22Rv1 (cell line): ENCODE data around the gene BAHCC1.

ENCODE experiments used
- H3K27ac ChIP-seq: fragments of 450-650 bp; 2 replicates; pipeline ENCODE4 v1.5.1; 2017
- CTCF ChIP-seq: fragments of 450-650 bp; IDR thresholded peaks from 2 replicates; pipeline ENCODE4 v1.5.1; 2017; ENCODE audit warnings: mild to moderate bottlenecking
- ZFX ChIP-seq: fragments of 450-650 bp; IDR thresholded peaks from 2 replicates; pipeline ENCODE4 v1.6.1; 2017; ENCODE audit warnings: antibody characterized with exemption, borderline replicate concordance

Gene BAHCC1

GRCh38 chr17:81365148-81365600 is 30.1 kb upstream of the BAHCC1 start:
- TF ChIP-seq CTCF: no peak
- TF ChIP-seq ZFX: no peak
- H3K27ac ChIP-seq: peak overlapping the region; percentile 99

- H3K27ac ChIP-seq: peak overlapping the region; percentile 99
- TF ChIP-seq ZFX: no peak
- TF ChIP-seq CTCF: no peak
Measured at GRCh38 chr17:81365601-81366585, 29.4 kb upstream of the BAHCC1 start.

GRCh38 chr17:81366648-81367047 is 28.6 kb upstream of the BAHCC1 start:
- TF ChIP-seq CTCF (no peak), ZFX (no peak)
- peak overlapping the region; percentile 99 for H3K27ac ChIP-seq

GRCh38 chr17:81367171-81367570 is 28.1 kb upstream of the BAHCC1 start:
- TF ChIP-seq ZFX (no peak), CTCF (no peak)
- H3K27ac ChIP-seq: no peak overlapping the region

GRCh38 chr17:81368161-81369022 is 26.9 kb upstream of the BAHCC1 start:
- TF ChIP-seq CTCF (no peak), ZFX (no peak)
- no peak overlapping the region for H3K27ac ChIP-seq

GRCh38 chr17:81370294-81370693 is 25.0 kb upstream of the BAHCC1 start:
- TF ChIP-seq ZFX (no peak), CTCF (no peak)
- H3K27ac ChIP-seq: no peak overlapping the region
